Pulmonary artery endothelial cell (primary cell): ENCODE measurements around the gene SETD2. TPM values are rescaled to one million over a fixed set of nuclear protein-coding genes. Genes with fewer than 3 reads are reported as not detected.

ENCODE experiments used
- DNase-seq: peaks from one replicate; pipeline ENCODE4 v3.0.0-alpha.2; 2011; ENCODE audit warnings: low read depth, low spot score
- total RNA-seq: library from RNA; depleted of rRNA; stranded (reverse); fragments of >200 nt; gene quantifications from 2 replicates; pipeline ENCODE4 v1.2.3, GENCODE V29; 2014

The SETD2 gene
- total RNA-seq, 1 donor from 2014 or later: 24.7 TPM

DNA sequence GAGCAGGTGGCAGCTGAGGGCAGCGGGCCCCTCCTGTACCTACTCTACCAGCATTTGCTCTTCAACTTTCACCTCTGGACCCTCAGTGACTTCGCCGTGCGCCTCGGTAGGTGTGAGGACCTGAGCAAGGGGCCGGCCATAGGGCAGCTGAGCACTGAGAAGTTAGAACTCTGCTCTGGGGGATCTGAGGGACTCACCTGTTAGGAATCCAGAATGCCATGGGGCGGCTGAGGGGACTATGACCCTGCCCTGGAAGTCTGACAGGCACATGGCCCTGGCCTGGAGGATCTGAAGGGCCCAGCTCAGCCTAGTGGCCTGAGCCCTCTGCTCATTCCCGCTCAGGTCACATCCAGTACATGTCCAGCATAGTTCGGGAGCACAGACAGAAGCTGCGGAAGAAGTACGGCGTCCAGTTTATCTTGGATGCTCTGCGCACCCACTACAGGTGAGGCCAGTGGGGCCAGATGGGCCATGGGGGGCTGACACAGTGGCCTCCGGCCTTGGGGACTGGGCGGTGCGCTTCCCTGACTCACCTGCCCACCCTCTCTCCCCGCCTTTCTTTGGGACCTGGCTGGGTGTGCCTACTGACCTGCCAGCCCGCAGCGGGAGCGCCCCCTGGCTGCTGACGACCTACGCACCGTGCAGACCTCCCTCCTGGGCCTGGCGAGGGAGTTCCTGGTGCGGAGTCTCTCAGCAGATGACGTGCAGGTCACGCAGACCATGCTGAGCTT, 165.6 kb downstream of the SETD2 start:
- DNase-seq: no peak

- no peak for DNase-seq
Observed at GRCh38 chr3:46997453-46998091, 166.3 kb downstream of the SETD2 start.

DNA sequence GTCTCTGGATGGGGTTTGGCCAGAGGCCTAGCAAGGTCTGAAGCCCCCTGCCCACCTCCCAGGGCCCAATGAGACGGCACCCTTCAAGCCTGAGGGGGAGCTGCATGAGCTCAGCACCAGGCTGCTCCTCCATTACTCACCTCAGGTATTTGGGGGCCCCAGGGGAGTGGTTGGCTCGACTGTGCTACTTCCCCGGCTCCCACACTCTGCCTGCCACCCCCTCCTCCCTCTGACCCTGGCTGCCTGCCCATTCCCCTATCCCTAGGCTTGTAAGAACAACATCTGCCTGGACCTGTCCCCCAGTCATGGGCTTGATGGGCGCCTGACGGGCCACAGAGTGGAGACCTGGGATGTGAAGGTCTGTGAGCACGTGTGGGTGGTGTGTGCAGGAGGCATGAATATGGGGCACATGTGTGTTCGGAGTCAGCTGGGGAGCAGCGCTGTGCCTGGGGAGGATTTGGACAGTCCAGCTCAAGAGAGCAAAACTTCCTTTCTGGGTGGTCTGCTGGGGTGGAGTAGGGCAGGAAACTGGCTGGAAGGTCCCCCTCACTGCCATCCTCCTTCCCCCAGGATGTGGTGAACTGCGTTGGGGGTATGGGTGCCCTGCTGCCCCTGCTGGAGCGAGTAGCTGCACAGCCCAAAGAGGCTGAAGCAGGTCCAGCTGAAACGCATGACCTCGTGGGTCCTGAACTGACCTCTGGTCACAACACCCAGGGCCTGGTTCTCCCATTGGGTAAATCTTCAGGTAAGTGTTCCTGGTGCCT, 167.0 kb downstream of the SETD2 start:
- no peak for DNase-seq

DNA sequence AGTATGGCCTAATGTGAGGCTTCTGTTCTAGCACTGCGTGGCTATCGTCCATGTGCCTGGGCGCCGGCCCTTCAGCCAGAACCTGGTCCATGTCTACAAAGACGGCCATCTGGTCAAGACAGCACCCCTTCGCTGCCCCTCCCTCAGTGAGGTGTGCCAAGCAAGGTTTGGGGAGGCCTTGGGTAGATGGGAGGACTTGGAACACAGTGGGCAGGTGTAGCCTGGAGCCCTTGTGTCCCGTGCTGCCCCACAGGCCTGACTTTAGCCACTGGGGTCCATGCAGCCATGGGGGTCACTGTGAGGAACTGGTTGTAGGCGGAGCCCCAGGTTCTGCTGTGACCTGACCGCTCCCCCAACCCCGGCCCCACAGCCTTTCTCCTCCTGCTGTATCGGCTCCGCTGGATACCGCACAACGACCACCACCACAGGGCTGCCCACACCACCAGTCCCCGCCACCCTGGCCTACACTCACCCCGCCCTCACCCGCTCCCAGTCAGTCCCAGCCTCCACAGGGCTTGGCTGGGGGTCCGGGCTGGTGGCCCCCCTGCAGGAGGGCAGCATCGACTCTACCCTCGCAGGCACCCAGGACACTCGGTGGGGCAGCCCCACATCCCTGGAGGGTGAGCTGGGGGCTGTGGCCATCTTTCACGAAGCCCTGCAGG, 167.9 kb downstream of the SETD2 start:
- DNase-seq: no peak

GRCh38 chr3:46994801-46995731, 168.8 kb downstream of the SETD2 start:
- DNase-seq: no peak

GRCh38 chr3:46993986-46994385, 169.9 kb downstream of the SETD2 start:
- DNase-seq: no peak

- no peak for DNase-seq
Observed at GRCh38 chr3:46993292-46993691, 170.6 kb downstream of the SETD2 start.

- no peak for DNase-seq
Observed at GRCh38 chr3:46992231-46992630, 171.7 kb downstream of the SETD2 start.

- DNase-seq: no peak
Observed at GRCh38 chr3:46991406-46992165, 172.3 kb downstream of the SETD2 start.

DNA sequence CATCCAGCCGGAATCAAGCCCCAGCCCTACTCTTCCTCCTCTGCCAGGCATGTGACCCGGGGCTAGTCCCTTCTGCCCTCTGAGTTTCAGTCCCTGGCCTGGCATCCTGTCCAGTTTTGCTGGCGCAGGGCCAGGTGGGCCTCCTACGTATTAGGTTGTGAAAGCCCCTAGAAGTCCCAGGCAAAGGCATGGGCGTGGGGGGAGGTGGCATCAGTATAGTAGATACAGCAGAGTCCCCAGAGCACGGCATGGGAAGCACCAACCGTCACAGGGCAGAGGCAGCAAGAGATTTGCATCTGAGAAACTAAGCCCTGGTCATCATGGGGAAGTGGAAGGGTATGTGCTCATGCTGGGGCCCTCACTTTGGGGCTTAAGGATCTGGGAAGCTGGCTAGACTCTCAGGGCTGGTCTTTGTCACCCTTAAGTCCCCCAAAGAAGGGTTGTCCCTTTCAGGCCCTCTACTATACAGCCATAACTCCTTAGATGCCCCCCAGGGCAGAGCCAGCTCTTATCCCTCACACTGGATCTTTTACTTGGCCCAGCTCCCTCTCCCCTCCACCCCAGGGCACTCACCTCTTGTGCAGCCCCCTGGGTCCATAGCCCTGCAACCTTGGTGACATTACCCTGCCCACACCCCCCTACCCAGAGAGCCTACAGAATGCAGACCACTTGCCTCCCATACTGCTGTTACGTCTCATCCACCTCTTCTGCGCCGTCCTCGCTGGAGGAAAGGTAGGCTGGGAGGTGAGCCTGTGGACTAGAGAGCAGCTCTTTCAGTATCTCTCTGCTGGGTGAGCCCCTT, 173.1 kb downstream of the SETD2 start:
- DNase-seq: no peak

DNA sequence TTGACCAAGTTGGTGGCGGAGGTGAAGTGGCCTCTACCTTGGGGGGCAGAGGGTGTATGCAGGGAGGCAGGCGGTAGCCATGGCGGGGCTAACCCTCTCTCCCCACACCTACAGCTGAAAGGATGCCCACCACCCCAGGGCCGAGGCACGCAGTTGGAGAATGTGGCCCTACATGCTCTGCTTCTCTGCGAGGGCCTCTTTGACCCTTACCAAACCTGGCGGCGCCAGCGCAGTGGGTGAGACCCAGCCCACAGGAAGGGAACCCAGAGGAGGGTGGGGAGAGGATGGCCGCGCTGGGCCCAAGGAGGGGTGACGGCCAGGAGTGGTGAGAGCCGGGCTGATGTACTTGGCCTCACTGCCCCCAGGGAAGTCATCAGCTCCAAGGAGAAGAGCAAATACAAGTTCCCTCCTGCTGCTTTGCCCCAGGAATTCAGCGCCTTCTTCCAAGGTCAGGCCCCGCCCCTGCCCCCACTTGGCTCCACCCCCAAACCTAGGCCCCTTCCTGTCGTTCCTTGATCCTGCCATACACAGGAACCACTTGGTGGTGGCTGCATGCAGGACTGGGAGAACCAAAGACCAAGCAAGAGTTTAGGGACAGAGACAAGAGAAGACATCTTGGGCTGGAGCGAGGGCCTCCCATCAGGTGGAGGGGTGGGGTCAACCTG, 174.6 kb downstream of the SETD2 start:
- no peak for DNase-seq

GRCh38 chr3:46988616-46989015, 175.3 kb downstream of the SETD2 start:
- no peak for DNase-seq

DNA sequence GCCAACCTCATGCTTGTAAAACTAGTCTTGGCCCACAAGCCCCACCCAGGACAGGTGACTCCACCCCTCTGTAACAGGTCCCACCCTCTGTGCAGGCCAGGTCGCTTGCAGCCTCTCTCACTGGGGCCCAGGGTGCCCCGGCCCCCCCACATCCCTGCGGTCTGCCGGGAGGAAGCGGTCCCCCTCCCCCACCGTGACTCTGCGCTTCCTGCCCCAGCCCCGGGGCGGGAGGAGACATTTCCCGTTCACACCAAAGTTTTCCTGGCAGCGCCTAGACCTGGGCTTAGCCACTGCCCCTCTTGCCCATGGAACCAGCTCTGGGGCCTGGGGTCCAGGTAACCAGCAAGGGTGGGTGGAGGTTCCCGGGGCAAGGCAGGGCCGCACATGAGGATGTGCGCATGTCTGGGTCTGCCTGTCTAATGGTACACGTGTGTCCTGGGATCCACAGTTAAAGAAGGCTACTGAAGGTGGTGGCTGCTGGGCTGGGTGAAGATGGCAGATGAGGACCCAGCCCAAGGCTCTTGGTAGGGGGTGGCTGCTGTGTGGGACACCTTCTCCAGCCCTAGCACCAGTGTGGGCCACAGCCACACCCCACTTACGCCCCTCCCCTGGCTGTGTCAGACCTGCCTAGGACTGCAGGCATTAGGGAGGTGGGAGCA, 176.0 kb downstream of the SETD2 start:
- no peak for DNase-seq

DNA sequence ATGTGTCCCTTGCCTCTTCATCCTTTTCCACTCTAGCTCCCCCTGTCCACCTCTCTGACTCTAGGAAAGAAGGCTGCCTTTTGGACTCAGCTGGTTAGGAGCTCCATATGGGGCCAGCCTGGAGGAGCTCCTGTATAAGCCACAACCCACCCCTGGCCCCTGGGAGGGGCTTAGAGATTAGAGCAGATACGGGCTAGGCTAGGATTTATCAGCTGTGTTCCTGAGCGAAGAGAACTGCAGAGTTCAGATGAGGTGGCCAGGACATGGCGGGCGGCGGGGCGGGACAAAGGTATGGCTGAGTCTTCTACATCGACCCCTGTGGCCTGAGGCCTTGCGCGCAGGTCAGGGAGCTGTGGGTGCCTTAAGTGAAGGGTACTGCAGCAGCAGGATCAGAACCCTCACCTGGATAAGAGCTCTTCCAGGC, 176.6 kb downstream of the SETD2 start:
- DNase-seq: no peak

DNA sequence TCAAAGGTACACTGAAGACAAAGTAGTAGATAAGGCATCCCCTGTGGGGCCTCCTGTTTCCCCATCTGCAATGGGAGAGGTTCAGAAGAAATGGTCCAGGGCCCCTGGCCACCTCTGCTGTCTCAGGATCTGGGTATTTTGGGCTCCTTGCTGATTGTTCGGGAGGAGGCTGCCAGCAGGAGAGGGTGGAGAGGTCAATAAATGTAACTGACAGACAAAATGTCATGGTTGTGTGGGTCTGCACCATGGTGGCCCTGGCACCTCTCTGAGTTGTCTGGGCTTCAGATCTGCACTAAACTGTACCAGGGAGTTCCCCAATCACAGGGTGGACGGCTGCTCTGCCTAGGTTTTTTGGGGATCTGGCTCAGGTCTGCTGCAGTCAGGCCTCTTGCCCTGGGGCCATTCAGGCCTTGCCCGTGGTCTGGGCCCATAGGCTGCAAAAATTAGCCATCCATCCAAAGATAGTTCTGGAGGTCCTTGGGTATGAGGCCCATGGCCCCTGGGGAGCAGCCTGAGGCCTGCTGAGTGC, 177.1 kb downstream of the SETD2 start:
- DNase-seq: no peak

- DNase-seq: no peak
Observed at GRCh38 chr3:46986055-46986730, 177.7 kb downstream of the SETD2 start.

- DNase-seq: no peak
Observed at GRCh38 chr3:46985588-46985987, 178.3 kb downstream of the SETD2 start.
